Stimulated activated CD8-positive, alpha-beta memory T cell treated with anti-CD3 and anti-CD28 coated beads, Interleukin-12 subunit alpha, Interleukin-12 subunit beta, amount 100 ng/mL, for 4 hours (primary cell): Measurements from ENCODE around the gene NFATC2IP.
"Not testable (repeated sequence)": the region's sequence is repeated elsewhere in the genome, so short reads cannot be mapped to it uniquely, and the experiment has no call there.

Source experiments
- DNase-seq: peaks from one replicate; pipeline ENCODE4 v3.0.0-alpha.2; 2020; ENCODE audit warnings: low read depth

Gene NFATC2IP

DNA sequence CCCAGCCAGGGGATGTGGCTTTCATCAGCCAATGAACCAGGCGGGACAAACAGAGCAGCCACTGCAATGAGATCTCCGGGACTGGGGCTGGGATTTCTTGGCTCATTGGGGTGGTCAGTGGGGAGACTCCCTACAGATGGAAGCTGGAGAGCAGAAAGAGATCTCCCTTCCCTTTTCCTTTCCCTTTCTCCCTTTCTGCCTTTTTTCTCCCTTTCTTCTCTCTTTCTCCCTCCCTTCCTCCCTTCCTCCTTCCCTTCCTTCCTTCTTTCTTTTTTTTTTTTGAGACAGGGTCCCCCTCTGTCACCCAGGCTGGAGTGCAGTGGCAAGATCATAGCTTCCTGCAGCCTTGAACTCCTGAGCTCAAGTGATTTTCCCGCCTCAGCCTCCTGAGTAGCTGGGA is 48.1 kb downstream of the NFATC2IP start:
- no peak for DNase-seq

DNA sequence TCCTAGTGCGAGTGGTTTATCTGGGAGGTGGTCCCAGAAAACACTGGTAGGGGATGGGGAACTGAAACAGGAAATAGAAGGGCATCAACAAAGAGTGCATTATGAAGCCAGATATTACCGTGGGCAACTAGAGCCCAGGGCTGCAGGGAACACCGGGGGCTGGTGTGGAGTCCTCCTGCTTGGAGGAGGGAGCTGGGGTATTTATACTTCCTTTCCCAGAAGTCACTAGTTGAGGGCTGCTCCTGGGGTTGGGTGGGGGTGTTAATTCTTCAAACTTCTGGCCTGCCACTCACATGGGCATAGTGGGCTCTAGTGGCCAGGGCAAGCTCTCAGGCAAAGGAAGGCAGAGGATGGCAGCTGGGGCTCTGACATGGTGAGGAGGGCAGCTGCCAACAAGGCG is 48.8 kb downstream of the NFATC2IP start:
- DNase-seq, result no peak

DNA sequence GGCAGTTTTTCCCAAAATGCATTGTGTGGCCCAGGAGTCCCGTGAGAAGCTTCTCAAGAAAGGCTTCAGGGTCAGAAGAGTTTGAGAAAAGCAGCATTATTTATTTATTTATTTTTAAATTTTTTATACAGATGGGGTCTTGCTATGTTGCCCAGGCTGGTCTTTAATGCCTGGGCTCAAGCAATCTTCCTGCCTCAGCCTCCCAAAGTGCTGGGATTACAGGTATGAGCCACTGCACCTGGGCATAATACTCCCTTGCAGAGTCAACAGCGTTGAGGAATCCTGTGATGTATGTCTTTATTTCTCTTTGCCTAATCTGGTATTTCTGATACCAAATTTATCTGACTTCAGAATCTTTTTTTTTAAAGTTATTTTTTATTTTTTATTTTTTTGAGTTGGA is 49.3 kb downstream of the NFATC2IP start:
- DNase-seq, result no peak

DNA sequence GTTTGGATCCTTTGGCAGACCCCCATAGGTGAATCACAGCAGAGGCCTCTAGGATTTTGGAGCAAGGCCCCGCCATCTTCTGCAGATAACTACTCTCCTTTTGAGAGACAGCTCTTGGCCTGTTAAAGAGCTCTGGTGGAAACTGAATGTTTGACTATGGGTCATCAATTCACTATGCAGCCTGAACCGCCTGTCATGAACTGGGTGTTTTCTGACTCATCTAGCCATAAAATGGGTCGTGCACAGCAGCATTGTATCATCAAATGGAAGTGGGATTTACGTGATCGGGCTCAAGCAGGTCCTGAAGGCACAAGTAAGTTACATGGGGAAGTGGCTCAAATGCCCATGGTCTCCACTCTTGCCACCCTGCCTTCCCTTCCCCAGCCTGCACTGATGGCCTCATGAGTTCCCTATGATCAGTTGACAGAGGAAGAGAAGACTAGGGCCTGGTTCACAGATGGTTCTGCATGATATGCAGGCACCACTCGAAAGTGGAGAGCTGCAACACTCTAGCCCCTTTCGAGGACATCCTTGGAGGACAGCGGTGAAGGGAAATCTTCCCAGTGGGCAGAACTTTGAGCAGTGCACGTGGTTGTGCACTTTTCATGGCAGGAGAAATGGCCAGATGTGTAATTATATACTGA is 53.9 kb downstream of the NFATC2IP start:
- not testable (repeated sequence) for DNase-seq

DNA sequence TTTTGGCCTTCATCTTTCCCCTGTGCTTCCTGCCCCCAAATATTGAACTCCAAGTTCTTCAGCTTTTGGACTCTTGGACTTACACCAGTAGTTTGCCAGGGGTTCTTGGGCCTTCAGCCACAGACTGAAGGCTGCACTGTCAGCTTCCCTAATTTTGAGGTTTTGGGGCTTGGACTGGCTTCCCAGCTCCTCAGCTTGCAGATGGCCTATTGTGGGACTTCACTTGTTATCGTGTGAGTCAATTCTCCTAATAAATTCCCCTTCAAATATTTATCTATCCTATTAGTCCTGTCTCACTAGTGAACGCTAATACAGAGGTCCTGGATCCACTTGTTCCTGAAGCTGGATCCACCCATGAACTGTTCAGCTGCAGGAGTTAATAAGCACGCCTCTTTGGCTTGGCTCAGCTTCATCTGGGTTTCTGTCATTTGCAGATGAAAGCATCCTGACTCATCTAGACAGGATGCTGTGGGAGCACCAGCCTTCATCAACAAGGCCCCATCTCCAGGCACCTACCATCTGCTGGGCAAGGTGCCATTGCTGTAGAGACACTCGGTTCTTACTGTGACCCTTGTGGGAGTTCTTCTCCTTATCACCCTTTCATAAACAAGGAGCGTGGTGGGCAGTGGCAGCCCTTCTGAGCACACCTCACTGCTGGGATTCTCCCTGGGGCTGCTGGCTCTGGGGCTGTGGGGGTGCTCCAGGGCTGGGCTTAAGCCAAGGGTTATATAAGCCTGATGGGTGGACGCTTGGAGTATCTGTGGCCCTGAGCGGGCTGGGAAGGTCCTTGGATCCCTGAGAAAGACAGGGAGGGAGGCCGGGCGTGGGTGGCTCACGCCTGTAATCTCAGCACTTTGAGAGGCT is 57.2 kb downstream of the NFATC2IP start:
- peak; percentile 36 for DNase-seq

DNA sequence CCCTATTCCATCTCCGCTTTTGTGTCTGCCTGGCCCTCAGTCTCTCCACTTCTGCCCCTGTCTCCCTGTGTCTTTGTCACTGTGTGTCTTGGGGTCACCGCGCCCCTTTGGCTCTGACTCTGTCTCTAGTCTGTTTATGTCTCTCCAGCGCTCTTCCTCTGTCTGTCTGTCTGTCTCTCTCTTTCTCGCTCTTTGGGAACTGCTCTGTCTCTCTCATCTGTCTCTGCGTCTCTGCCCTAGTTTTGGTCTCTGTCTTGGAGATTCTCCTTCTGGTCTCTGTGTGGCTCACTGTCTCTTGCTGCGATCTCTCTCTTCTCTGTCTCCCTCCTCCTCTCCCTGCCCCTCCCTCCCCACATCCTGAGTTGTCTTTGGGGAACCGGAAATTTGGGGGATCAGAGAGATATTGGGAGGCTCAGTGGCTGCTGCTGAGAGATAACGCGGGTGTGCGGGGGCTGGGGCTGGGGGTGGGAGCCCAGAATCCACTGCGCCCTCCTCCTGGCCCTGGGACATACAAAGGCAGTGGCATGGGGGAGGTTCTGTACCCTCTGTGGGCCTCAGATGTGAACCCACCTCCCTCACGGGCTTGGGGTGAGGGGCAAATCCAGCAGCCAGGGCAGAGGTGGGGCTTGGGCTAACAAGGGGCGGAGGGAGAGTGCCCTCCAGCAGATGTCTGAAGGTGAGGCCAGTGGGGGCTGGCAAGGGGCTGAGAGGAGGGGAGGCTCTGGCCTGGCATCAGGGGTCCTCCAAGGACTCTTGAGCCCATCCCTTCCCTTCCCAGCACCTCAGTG is 58.5 kb downstream of the NFATC2IP start:
- no peak for DNase-seq

DNA sequence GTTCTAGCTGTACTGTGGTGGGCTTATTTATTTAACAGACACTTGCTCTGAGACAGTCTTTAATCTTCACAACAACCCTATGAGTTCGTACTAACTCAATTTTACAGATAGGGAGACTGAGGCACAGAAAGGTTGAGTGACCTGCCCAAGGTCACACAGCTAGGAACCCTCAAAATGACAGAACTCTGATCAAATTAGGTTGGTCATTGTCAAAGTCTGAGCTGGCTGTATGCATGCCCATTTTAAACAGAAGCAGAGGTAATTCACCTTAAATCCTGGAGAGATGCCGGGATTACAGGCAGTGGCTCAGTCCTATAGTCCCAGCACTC is 59.1 kb downstream of the NFATC2IP start:
- no peak for DNase-seq

DNA sequence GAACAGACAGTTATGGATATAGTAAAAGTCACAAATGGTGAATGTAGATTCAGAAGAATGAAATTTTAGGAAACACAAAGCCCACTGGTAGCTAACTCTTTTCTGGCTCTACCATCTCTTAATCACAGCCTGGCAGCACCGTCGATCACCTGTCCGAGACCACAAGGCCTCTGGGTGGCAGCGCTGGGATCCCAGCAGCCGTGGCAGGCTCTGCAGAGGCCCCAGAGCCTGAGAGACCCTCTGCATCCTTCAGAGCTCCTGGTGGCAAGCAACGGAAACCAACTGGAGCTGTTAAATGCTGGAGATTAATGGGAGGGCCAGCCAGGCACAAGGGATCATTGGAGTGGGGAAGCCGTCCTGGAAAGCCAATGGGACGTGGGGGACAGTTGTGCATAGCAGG is 60.4 kb downstream of the NFATC2IP start:
- DNase-seq, result no peak

DNA sequence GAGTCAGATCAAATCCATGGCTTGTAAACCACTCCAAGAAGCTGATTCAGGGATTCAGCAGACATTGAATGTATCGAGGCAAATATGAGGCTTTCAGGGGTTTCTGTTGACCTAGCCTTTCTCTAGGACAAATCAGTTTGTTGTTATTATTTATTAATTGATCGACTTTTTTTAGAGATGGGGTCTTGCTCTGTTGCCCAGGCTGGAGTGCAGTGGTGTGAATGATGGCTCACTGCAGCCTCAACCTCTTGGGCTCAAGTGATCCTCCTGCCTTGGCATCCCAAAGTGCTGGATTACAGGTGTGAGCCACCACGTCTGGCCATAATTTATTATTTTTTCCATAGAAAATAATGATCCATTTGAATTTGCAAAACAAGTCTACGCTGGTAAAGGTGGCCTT is 61.1 kb downstream of the NFATC2IP start:
- no peak for DNase-seq

DNA sequence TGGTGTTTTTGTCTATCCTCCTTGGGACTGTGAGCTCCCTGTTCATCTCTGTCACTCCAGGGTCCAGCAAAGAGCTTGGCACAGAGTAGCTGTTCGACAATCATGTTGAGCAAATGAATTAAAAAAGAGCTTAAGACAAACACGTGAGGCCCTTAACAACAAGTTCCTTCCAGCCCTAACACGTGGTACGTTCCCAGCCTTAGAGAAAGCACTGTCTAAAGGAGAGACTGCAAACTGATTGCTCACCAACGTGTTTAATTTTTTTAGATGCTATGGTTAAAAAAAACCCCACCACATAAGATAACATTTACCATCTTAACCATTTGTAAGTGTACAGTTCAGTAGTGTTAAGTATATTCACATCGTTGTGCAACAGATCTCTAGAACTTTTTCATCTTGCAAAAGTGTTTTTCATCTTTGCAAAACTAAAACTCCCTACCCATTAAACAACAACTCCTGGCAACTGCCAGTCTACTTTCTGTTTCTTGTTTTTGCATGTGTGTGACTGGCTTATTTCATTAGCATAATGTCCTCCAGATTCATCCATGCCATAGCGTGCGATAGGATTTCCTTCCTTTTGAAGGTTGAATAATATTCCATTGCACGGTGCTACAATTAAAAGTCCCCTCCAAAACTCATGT is 62.3 kb downstream of the NFATC2IP start:
- no peak for DNase-seq

DNA sequence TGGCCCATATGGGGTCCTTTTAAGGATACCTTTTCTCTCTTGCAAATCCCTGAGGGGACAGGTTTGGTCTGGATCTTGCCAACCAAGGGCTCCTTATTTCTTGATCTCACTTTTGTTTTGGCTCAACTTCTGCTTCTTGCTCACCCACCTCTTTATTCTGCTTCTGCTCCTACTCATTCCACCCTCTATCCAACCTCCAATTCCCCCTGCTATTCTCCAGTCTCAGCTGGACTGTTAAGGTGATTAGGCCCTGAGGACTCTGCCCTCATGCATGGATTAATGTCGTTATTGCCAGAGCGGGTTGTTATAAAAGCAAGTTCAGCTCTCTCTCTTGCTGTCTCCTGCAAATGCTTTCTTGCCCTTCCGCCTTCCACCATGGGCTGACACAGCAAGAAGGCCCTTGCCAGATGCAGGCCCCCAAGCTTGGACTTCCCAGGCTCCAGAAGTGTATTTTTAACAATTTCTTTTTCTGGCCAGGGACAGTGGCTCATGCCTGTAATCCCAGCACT is 63.9 kb downstream of the NFATC2IP start:
- no peak for DNase-seq
